Liver (tissue), 9 donors: Measurements from ENCODE around the gene VSIG10. TPM values are rescaled to one million over a fixed set of nuclear protein-coding genes. Genes with fewer than 3 reads are reported as not detected.

ENCODE experiments used
- DNase-seq: peaks from one replicate; pipeline ENCODE4 v3.0.0-alpha.2; 2017; ENCODE audit warnings: low spot score
- H3K27ac ChIP-seq, 2 donors: one replicate each; pipeline ENCODE4 v1.7.0; 2013; ENCODE audit warnings: inconsistent platforms in 2 of 2, low read length in 2 of 2, control low read depth in 1 of 2, low read depth in 1 of 2, mild to moderate bottlenecking in 1 of 2
- H3K27me3 ChIP-seq, 4 donors: one replicate each; pipeline versions ENCODE4 v1.6.1 to v1.7.0; 2013; ENCODE audit warnings: low read length in 3 of 4, inconsistent platforms in 1 of 4, mild to moderate bottlenecking in 1 of 4, moderate library complexity in 1 of 4; ENCODE audit not compliant: control insufficient read depth in 4 of 4, insufficient read depth in 4 of 4
- H3K36me3 ChIP-seq, 4 donors: one replicate each; pipeline versions ENCODE4 v1.6.1 to v1.7.0; 2013; ENCODE audit warnings: low read length in 3 of 4, mild to moderate bottlenecking in 3 of 4, low read depth in 1 of 4, moderate library complexity in 1 of 4; ENCODE audit not compliant: control insufficient read depth in 4 of 4, insufficient read depth in 3 of 4
- H3K4me1 ChIP-seq, 4 donors: one replicate each; pipeline versions ENCODE4 v1.6.1 to v1.7.0; 2013; ENCODE audit warnings: low read length in 3 of 4, mild to moderate bottlenecking in 3 of 4, moderate library complexity in 1 of 4; ENCODE audit not compliant: control insufficient read depth in 4 of 4, insufficient read depth in 4 of 4
- H3K4me3 ChIP-seq, 3 donors: one replicate each; pipeline versions ENCODE4 v1.6.1 to v1.7.0; 2013; ENCODE audit warnings: low read length in 3 of 3, control low read depth in 1 of 3, low read depth in 1 of 3, mild to moderate bottlenecking in 1 of 3
- H3K9ac ChIP-seq, 2 donors: one replicate each; pipeline ENCODE4 v1.7.0; 2013; ENCODE audit warnings: low read length in 2 of 2, mild to moderate bottlenecking in 2 of 2, moderate library complexity in 2 of 2, control low read depth in 1 of 2, low read depth in 1 of 2
- H3K9me3 ChIP-seq, 4 donors: one replicate each; pipeline versions ENCODE4 v1.6.1 to v1.7.0; 2013; ENCODE audit warnings: low read length in 3 of 4; ENCODE audit not compliant: control insufficient read depth in 4 of 4
- EGR1 ChIP-seq, 2 donors: IDR thresholded peaks; 2 replicates each; pipeline ENCODE4 v1.6.1; 2016 to 2018; ENCODE audit warnings: antibody characterized with exemption in 2 of 2, low read depth in 2 of 2
- FOXA1 ChIP-seq: IDR thresholded peaks from 2 replicates; pipeline ENCODE4 v1.6.1; 2016; ENCODE audit warnings: antibody characterized with exemption
- FOXA2 ChIP-seq: IDR thresholded peaks from 2 replicates; pipeline ENCODE4 v1.6.1; 2016; ENCODE audit warnings: antibody characterized with exemption
- GABPA ChIP-seq, 2 donors: IDR thresholded peaks in 1 of 2; conservative IDR thresholded peaks in 1 of 2; 2 replicates each; pipeline ENCODE4 v1.6.1; 2016; ENCODE audit warnings: antibody characterized with exemption in 2 of 2, mild to moderate bottlenecking in 1 of 2, moderate library complexity in 1 of 2
- HNF4A ChIP-seq, 2 donors: conservative IDR thresholded peaks; 2 replicates each; pipeline ENCODE4 v1.6.1; 2016; ENCODE audit warnings: antibody characterized with exemption in 2 of 2, mild to moderate bottlenecking in 2 of 2
- HNF4G ChIP-seq: IDR thresholded peaks from 2 replicates; pipeline ENCODE4 v1.6.1; 2016; ENCODE audit warnings: antibody characterized with exemption
- JUND ChIP-seq, 2 donors: IDR thresholded peaks; 2 replicates each; pipeline ENCODE4 v1.6.1; 2016; ENCODE audit warnings: antibody characterized with exemption in 2 of 2
- NR2F2 ChIP-seq: IDR thresholded peaks from 2 replicates; pipeline ENCODE4 v1.6.1; 2016; ENCODE audit warnings: antibody characterized with exemption
- RAD21 ChIP-seq, 2 donors: IDR thresholded peaks; 2 replicates each; pipeline ENCODE4 v1.6.1; 2016; ENCODE audit warnings: antibody characterized with exemption in 2 of 2, mild to moderate bottlenecking in 2 of 2
- RXRA ChIP-seq, 2 donors: IDR thresholded peaks; 2 replicates each; pipeline ENCODE4 v1.6.1; 2017 to 2018; ENCODE audit warnings: antibody characterized with exemption in 2 of 2, mild to moderate bottlenecking in 1 of 2
- SP1 ChIP-seq: IDR thresholded peaks from 2 replicates; pipeline ENCODE4 v1.6.1; 2018; ENCODE audit warnings: antibody characterized with exemption, mild to moderate bottlenecking
- TAF1 ChIP-seq: conservative IDR thresholded peaks from 2 replicates; pipeline ENCODE4 v1.6.1; 2016; ENCODE audit warnings: antibody characterized with exemption, mild to moderate bottlenecking
- YY1 ChIP-seq: IDR thresholded peaks from 2 replicates; pipeline ENCODE4 v1.6.1; 2016; ENCODE audit warnings: antibody characterized with exemption, mild to moderate bottlenecking
- whole genome bisulfite sequencing: extraction: QIAGEN DNeasy Blood & Tissue Kit; methylation state at CpG from one replicate; pipeline ENCODE4 v1.1.7; 2013; 5-methylcytosine and 5-hydroxymethylcytosine counted together
- polyA plus RNA-seq, 2 donors: library from polyadenylated mRNA; stranded (reverse) in 1 of 2; unstranded in 1 of 2; fragments of 200-250 nt in 1 of 2; fragments of >200 nt in 1 of 2; fragmentation: Nextera tagmentation in 1 of 2; extraction: Ambion mirVana in 1 of 2; gene quantifications; one replicate each; pipeline versions ENCODE4 v1.2.1 to v1.2.3, GENCODE V29; 2013 to 2015
- total RNA-seq, 2 donors: library from RNA; depleted of rRNA; stranded (reverse); fragments of >200 nt; gene quantifications; one replicate each; pipeline ENCODE4 v1.2.3, GENCODE V29; 2014
- TF ChIP-seq, protein P1 (sequence below): IDR thresholded peaks from 2 replicates; pipeline ENCODE4 v1.6.1; 2016; ENCODE audit warnings: antibody characterized with exemption
- TF ChIP-seq, protein P2 (sequence below): IDR thresholded peaks from 2 replicates; pipeline ENCODE4 v1.6.1; 2016; ENCODE audit warnings: antibody characterized with exemption, mild to moderate bottlenecking
- TF ChIP-seq, protein P3 (sequence below): fragments of 150-350 bp; IDR thresholded peaks from 2 replicates; pipeline ENCODE4 v1.5.1; 2017; ENCODE audit warnings: improper control_type of control experiment, low read depth, low read length; ENCODE audit not compliant: missing input control
- TF ChIP-seq, protein P4 (sequence below): IDR thresholded peaks from 2 replicates; pipeline ENCODE4 v1.6.1; 2016; ENCODE audit warnings: antibody characterized with exemption
- TF ChIP-seq, protein P5 (sequence below): IDR thresholded peaks from 2 replicates; pipeline ENCODE4 v1.6.1; 2016; ENCODE audit warnings: antibody characterized with exemption
- donor health status: healthy.
- donor health status: healthy.
- donor health status: healthy.
- donor health status: healthy.
- donor health status: healthy.

The VSIG10 gene
- total and polyA plus RNA-seq, 4 donors: 9.8 to 16.4 (median 11.7) TPM

DNA sequence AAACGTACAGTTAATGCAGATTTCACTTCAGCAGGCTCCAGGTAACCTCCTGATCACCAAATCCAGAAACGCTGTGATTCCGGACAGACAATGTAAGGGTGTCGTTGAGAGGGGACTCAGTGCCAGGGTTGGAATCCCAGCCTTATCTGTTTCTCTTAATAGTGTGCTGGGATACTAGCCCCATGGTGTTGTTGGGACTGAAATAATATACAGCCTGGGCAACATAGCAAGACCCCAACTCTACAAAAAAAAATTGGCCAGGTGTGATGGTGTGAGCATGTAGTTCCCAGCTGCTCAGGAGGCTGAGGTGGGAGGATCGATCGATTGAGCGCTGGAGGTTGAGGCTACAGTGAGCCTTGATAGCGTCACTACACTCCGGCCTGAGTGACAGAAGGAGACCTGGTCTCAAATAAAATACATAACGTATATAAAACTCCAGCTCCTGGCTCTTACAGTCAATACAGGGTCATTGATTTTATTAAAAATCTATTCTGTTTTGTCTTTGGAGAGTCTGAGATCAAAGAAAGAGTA lies 33.4 kb upstream of the VSIG10 start (continued):
- TF ChIP-seq, protein P1, sequence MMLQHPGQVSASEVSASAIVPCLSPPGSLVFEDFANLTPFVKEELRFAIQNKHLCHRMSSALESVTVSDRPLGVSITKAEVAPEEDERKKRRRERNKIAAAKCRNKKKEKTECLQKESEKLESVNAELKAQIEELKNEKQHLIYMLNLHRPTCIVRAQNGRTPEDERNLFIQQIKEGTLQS: no peak

DNA sequence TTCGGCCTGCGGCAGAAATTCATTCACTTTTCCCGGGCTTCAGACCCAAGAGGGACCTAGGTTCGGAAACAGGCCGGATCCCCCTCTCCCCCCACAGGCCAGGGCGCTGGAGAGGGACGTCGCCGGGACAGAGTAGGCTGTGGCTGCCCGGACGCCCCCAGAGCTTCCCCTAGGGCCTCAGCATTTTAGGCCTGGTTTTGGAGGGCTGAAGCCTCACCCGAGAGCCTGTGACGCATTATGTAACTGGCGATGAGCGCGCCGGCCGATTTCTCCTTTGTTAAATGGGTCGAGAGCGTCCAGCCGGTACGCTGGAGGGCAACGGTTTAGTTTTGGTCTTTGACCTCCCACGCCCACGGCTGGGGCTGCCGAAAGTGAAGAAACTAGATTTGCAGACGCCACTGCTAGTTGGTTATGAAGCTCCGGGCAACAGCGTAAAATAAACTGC lies 32.8 kb upstream of the VSIG10 start:
- DNase-seq: peak; percentile 57
- Histone ChIP-seq H3K4me3 (peak overlapping the region; percentile 73 to 96 (median 81)), H3K36me3 (peaks cover 5 to 21% (median 17%) of the 10 kb centered on the region in 4 donors), H3K27ac (peak overlapping the region; percentile 90 to 96), H3K9me3 (no peaks in the 10 kb centered on the region), H3K4me1 (peaks cover 3 to 48% (median 33%) of the 10 kb centered on the region in 4 donors), H3K27me3 (no peaks in the 10 kb centered on the region), H3K9ac (peak overlapping the region; percentile 87 to 95)
- TF ChIP-seq NR2F2: peak; percentile 69
- peak; percentile 81 to 91 for TF ChIP-seq RXRA (IDR thresholded peaks at IDR 0.05)
- TF ChIP-seq, protein P2, sequence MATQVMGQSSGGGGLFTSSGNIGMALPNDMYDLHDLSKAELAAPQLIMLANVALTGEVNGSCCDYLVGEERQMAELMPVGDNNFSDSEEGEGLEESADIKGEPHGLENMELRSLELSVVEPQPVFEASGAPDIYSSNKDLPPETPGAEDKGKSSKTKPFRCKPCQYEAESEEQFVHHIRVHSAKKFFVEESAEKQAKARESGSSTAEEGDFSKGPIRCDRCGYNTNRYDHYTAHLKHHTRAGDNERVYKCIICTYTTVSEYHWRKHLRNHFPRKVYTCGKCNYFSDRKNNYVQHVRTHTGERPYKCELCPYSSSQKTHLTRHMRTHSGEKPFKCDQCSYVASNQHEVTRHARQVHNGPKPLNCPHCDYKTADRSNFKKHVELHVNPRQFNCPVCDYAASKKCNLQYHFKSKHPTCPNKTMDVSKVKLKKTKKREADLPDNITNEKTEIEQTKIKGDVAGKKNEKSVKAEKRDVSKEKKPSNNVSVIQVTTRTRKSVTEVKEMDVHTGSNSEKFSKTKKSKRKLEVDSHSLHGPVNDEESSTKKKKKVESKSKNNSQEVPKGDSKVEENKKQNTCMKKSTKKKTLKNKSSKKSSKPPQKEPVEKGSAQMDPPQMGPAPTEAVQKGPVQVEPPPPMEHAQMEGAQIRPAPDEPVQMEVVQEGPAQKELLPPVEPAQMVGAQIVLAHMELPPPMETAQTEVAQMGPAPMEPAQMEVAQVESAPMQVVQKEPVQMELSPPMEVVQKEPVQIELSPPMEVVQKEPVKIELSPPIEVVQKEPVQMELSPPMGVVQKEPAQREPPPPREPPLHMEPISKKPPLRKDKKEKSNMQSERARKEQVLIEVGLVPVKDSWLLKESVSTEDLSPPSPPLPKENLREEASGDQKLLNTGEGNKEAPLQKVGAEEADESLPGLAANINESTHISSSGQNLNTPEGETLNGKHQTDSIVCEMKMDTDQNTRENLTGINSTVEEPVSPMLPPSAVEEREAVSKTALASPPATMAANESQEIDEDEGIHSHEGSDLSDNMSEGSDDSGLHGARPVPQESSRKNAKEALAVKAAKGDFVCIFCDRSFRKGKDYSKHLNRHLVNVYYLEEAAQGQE: peak; percentile 56
- peak; percentile 39 for TF ChIP-seq HNF4G
- peak; percentile 23 to 38 for TF ChIP-seq JUND (IDR thresholded peaks at IDR 0.05)
- peak; percentile 84 to 91 for TF ChIP-seq HNF4A (conservative IDR thresholded peaks at IDR 0.05)
- peak in 1 of 2 donors; percentile 20 for TF ChIP-seq GABPA (IDR thresholded peaks at IDR 0.05 in 1 of 2, conservative IDR thresholded peaks at IDR 0.05 in 1 of 2)
- TF ChIP-seq FOXA2: no peak
- peak in 1 of 2 donors; percentile 18 for TF ChIP-seq RAD21 (IDR thresholded peaks at IDR 0.05)
- TF ChIP-seq, protein P3, sequence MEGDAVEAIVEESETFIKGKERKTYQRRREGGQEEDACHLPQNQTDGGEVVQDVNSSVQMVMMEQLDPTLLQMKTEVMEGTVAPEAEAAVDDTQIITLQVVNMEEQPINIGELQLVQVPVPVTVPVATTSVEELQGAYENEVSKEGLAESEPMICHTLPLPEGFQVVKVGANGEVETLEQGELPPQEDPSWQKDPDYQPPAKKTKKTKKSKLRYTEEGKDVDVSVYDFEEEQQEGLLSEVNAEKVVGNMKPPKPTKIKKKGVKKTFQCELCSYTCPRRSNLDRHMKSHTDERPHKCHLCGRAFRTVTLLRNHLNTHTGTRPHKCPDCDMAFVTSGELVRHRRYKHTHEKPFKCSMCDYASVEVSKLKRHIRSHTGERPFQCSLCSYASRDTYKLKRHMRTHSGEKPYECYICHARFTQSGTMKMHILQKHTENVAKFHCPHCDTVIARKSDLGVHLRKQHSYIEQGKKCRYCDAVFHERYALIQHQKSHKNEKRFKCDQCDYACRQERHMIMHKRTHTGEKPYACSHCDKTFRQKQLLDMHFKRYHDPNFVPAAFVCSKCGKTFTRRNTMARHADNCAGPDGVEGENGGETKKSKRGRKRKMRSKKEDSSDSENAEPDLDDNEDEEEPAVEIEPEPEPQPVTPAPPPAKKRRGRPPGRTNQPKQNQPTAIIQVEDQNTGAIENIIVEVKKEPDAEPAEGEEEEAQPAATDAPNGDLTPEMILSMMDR: no peak
- peak; percentile 65 for TF ChIP-seq YY1
- TF ChIP-seq, protein P4, sequence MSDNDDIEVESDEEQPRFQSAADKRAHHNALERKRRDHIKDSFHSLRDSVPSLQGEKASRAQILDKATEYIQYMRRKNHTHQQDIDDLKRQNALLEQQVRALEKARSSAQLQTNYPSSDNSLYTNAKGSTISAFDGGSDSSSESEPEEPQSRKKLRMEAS: peak; percentile 62
- TF ChIP-seq SP1: peak; percentile 68
- TF ChIP-seq FOXA1: peak; percentile 48
- no peak for TF ChIP-seq TAF1
- TF ChIP-seq EGR1 (IDR thresholded peaks at IDR 0.05; ENCODE audit: low read depth in 2 of 2): peak; percentile 91 to 93
- TF ChIP-seq, protein P5, sequence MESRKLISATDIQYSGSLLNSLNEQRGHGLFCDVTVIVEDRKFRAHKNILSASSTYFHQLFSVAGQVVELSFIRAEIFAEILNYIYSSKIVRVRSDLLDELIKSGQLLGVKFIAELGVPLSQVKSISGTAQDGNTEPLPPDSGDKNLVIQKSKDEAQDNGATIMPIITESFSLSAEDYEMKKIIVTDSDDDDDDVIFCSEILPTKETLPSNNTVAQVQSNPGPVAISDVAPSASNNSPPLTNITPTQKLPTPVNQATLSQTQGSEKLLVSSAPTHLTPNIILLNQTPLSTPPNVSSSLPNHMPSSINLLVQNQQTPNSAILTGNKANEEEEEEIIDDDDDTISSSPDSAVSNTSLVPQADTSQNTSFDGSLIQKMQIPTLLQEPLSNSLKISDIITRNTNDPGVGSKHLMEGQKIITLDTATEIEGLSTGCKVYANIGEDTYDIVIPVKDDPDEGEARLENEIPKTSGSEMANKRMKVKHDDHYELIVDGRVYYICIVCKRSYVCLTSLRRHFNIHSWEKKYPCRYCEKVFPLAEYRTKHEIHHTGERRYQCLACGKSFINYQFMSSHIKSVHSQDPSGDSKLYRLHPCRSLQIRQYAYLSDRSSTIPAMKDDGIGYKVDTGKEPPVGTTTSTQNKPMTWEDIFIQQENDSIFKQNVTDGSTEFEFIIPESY: peak; percentile 61
- TF ChIP-seq, protein P1: no peak
- WGBS: under 1% methylated on average over 29 of the region's 29 CpGs
